GM12891 (cell line): ENCODE results near the gene LIPT2.
"Not testable (repeated sequence)": the region's sequence is repeated elsewhere in the genome, so short reads cannot be mapped to it uniquely, and the experiment has no call there.

Source experiments
- DNase-seq: peaks from one replicate; pipeline ENCODE4 v3.0.0; 2011; ENCODE audit warnings: low spot score; ENCODE audit not compliant: insufficient read length
- FAIRE-seq: peaks from 2 replicates; lab custom pipeline; 2011; peaks lifted over from hg19 to GRCh38; lab: Jason Lieb, UNC
- PAX5 ChIP-seq: IDR thresholded peaks from 2 replicates; pipeline ENCODE4 v1.6.1; 2011; ENCODE audit warnings: low read length, moderate library complexity, mild to moderate bottlenecking; ENCODE audit not compliant: insufficient read depth, severe bottlenecking
- POLR2A ChIP-seq: IDR thresholded peaks from 2 replicates; pipeline ENCODE4 v1.6.1; 2011; ENCODE audit warnings: low read depth, low read length, control low read depth
- POLR2AphosphoS5 ChIP-seq: IDR thresholded peaks from 2 replicates; pipeline ENCODE4 v1.6.1; 2011; ENCODE audit warnings: low read depth, low read length, control low read depth
- POU2F2 ChIP-seq: IDR thresholded peaks from 2 replicates; pipeline ENCODE4 v1.6.1; 2011; ENCODE audit warnings: low read depth, mild to moderate bottlenecking, control low read depth, low read length, moderate library complexity
- SPI1 ChIP-seq: IDR thresholded peaks from 2 replicates; pipeline ENCODE4 v1.6.1; 2011; ENCODE audit warnings: low read depth, low read length, control low read depth
- TAF1 ChIP-seq: IDR thresholded peaks from 2 replicates; pipeline ENCODE4 v1.6.1; 2011; ENCODE audit warnings: low read depth, low read length, control low read depth

The LIPT2 gene

GRCh38 chr11:74532501-74533246 is 39.1 kb upstream of the LIPT2 start:
- no peak for FAIRE-seq
- TF ChIP-seq POLR2A: no peak
- TF ChIP-seq PAX5: no peak
- TF ChIP-seq POLR2AphosphoS5: no peak
- no peak for TF ChIP-seq SPI1
- TF ChIP-seq TAF1: no peak
- TF ChIP-seq POU2F2: no peak
- DNase-seq: no peak

GRCh38 chr11:74524978-74525377 is 31.5 kb upstream of the LIPT2 start:
- DNase-seq: no peak
- TF ChIP-seq POLR2AphosphoS5 (no peak), POU2F2 (no peak), SPI1 (no peak), POLR2A (no peak), TAF1 (no peak), PAX5 (no peak)
- FAIRE-seq: no peak

- DNase-seq (no peak), FAIRE-seq (no peak)
- TF ChIP-seq POLR2A: no peak
- no peak for TF ChIP-seq TAF1
- TF ChIP-seq POU2F2: no peak
- no peak for TF ChIP-seq SPI1
- TF ChIP-seq POLR2AphosphoS5: no peak
- no peak for TF ChIP-seq PAX5
Observed at GRCh38 chr11:74524501-74524900, 31.0 kb upstream of the LIPT2 start.

- DNase-seq (no peak), FAIRE-seq (no peak)
- TF ChIP-seq POLR2A: no peak
- no peak for TF ChIP-seq SPI1
- no peak for TF ChIP-seq PAX5
- no peak for TF ChIP-seq POLR2AphosphoS5
- TF ChIP-seq POU2F2: no peak
- TF ChIP-seq TAF1: no peak
Observed at GRCh38 chr11:74522776-74523175, 29.3 kb upstream of the LIPT2 start.

- DNase-seq (no peak), FAIRE-seq (no peak)
- TF ChIP-seq TAF1 (no peak), PAX5 (no peak), SPI1 (no peak), POU2F2 (no peak), POLR2AphosphoS5 (no peak), POLR2A (no peak)
Observed at GRCh38 chr11:74521666-74522252, 28.2 kb upstream of the LIPT2 start.

GRCh38 chr11:74520927-74521665 is 27.6 kb upstream of the LIPT2 start:
- FAIRE-seq (no peak), DNase-seq (no peak)
- TF ChIP-seq POLR2A (no peak), SPI1 (no peak), POLR2AphosphoS5 (no peak), POU2F2 (no peak), PAX5 (no peak), TAF1 (no peak)

- no peak for FAIRE-seq
Observed at GRCh38 chr11:74520316-74520715, 26.8 kb upstream of the LIPT2 start.

GRCh38 chr11:74519710-74520109 is 26.2 kb upstream of the LIPT2 start:
- FAIRE-seq: no peak
- no peak for DNase-seq
- TF ChIP-seq POU2F2: no peak
- no peak for TF ChIP-seq POLR2AphosphoS5
- no peak for TF ChIP-seq TAF1
- TF ChIP-seq SPI1: no peak

More at GRCh38 chr11:74520316-74520715, 26.8 kb upstream of the LIPT2 start:
- no peak for DNase-seq
- no peak for TF ChIP-seq SPI1
- no peak for TF ChIP-seq POLR2AphosphoS5
- no peak for TF ChIP-seq TAF1
- no peak for TF ChIP-seq PAX5
- no peak for TF ChIP-seq POLR2A
- TF ChIP-seq POU2F2: no peak

GRCh38 chr11:74517592-74517991 is 24.1 kb upstream of the LIPT2 start:
- FAIRE-seq, DNase-seq: not testable (repeated sequence)
